MCF 10A (cell line): Measurements from ENCODE around the gene HAAO. TPM values are rescaled to one million over a fixed set of nuclear protein-coding genes. Genes with fewer than 3 reads are reported as not detected.
A peak's percentile ranks its signal among the peaks of the same experiment; 100 is the strongest.

Experiments used
- BruUV-seq: library from RNA; stranded (reverse); fragments of 400-500 nt; replicated peaks from 2 replicates; lab custom pipeline; 2021; lab: Mats Ljungman, UMichigan
- CTCF ChIA-PET: fragments of 300-600 bp; sonication (Branson Sonifier 250); formaldehyde crosslinking; extraction: SDS; loops from one replicate; lab custom pipeline; 2021; ENCODE audit warnings: antibody characterized with exemption, inconsistent platforms; lab: Yijun Ruan, JAX
- POLR2A ChIA-PET: fragments of 300-600, 350-650 bp; sonication (Branson Sonifier 250); formaldehyde crosslinking; extraction: SDS; loops from one replicate; lab custom pipeline; 2020; ENCODE audit warnings: antibody characterized with exemption, inconsistent platforms; lab: Yijun Ruan, JAX
- DNase-seq: peaks from one replicate; pipeline ENCODE4 v3.0.0-alpha.2; 2018; ENCODE audit not compliant: unreplicated experiment
- H3K27ac Mint-ChIP-seq: one replicate; pipeline ENCODE4 v1.8.0; 2022; ENCODE audit warnings: mild to moderate bottlenecking, low read depth, mixed read lengths; ENCODE audit not compliant: unreplicated experiment
- H3K27me3 Mint-ChIP-seq: one replicate; pipeline ENCODE4 v1.8.0; 2022; ENCODE audit warnings: mixed read lengths; ENCODE audit not compliant: insufficient read depth, unreplicated experiment
- H3K36me3 Mint-ChIP-seq: one replicate; pipeline ENCODE4 v1.8.0; 2022; ENCODE audit warnings: mild to moderate bottlenecking, moderate library complexity, mixed read lengths; ENCODE audit not compliant: insufficient read depth, unreplicated experiment
- H3K4me1 Mint-ChIP-seq: one replicate; pipeline ENCODE4 v1.8.0; 2022; ENCODE audit warnings: mixed read lengths; ENCODE audit not compliant: insufficient read depth, unreplicated experiment
- H3K4me3 Mint-ChIP-seq: one replicate; pipeline ENCODE4 v1.8.0; 2022; ENCODE audit warnings: mild to moderate bottlenecking, moderate library complexity, mixed read lengths; ENCODE audit not compliant: unreplicated experiment
- H3K9me3 Mint-ChIP-seq: one replicate; pipeline ENCODE4 v1.8.0; 2022; ENCODE audit warnings: mixed read lengths; ENCODE audit not compliant: unreplicated experiment
- intact Hi-C: fragments of 100-400 bp; cut with micrococcal nuclease; formaldehyde crosslinking; loops from 2 replicates; pipeline ENCODE4 v1.14.1; 2022
- total RNA-seq: library from RNA; stranded (reverse); gene quantifications from 2 replicates; pipeline ENCODE4 v1.2.3, GENCODE V29; 2022
- TF ChIP-seq, protein P1 (sequence below): fragments of 200-600 bp; IDR thresholded peaks from one replicate; pipeline ENCODE4 v1.8.0; 2022; ENCODE audit warnings: antibody characterized with exemption, mild to moderate bottlenecking; ENCODE audit not compliant: unreplicated experiment

Gene HAAO
- total RNA-seq, 1 experiment from 2014 or later: not detected

DNA sequence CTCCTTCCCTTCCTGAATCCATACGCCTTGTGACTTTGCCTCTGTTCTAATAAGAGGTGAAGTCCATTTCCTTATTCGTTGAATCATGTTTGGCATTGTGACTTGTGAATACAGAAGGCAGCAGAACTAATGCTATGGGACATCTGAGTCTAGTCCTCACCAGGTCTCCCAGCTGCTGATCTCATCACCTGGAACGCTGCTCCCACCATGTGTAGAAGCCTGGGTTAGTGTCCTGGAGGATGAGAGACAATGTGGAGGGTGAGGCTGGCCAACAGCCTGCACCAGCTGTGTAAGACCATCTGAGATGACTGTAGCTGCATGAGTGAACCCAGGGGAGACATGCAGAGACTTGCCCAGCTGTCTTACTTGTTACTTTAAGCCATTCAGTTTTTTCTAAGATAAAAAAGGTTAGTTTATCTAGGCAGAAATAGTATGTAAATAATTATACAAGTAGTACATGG is 3.5 kb upstream of the HAAO start:
- Mint-ChIP-seq H3K9me3 (no peaks in the 10 kb centered on the region), H3K27ac (peak overlapping the region; percentile 76), H3K36me3 (no peaks in the 10 kb centered on the region), H3K4me1 (peaks cover 13% of the 10 kb centered on the region), H3K27me3 (no peaks in the 10 kb centered on the region), H3K4me3 (no peak overlapping the region)
- no TSS peak for BruUV-seq
- DNase-seq: peak; percentile 57
- ChIA-PET CTCF (interaction anchor here (0.6 to 0.7 kb wide), 3 partner anchors 177 to 434 kb away, joined by 3 to 4 read pairs (median 4); no protein-coding TSS in a partner anchor), POLR2A (interaction anchor here (1.5 to 2.5 kb wide), 2 partner anchors 14 to 18 kb away, joined by 5 to 14 read pairs; no protein-coding TSS in a partner anchor)
- TF ChIP-seq, protein P1, sequence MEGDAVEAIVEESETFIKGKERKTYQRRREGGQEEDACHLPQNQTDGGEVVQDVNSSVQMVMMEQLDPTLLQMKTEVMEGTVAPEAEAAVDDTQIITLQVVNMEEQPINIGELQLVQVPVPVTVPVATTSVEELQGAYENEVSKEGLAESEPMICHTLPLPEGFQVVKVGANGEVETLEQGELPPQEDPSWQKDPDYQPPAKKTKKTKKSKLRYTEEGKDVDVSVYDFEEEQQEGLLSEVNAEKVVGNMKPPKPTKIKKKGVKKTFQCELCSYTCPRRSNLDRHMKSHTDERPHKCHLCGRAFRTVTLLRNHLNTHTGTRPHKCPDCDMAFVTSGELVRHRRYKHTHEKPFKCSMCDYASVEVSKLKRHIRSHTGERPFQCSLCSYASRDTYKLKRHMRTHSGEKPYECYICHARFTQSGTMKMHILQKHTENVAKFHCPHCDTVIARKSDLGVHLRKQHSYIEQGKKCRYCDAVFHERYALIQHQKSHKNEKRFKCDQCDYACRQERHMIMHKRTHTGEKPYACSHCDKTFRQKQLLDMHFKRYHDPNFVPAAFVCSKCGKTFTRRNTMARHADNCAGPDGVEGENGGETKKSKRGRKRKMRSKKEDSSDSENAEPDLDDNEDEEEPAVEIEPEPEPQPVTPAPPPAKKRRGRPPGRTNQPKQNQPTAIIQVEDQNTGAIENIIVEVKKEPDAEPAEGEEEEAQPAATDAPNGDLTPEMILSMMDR: no peak
- intact Hi-C loops: no loop called here

DNA sequence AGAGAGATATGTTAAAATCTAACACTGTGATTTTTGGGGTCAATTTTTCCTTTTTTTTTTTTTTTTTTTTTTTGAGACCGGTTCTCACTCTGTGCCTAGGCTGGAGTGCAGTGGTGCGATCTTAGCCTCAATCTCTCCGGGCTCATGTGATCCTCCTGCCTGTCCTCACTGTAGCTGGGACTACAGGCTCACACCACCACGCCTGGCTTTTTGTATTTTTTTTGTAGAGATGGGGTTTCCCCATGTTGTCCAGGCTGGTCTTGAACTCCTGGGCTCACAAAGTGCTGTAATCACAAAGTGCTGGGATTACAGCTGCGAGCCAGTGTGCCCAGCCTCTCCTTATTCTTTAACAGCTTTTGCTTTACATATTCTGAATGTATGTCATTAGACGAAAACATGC is 2.9 kb upstream of the HAAO start:
- ChIA-PET POLR2A (interaction anchor here (0.6 to 2.5 kb wide), 3 partner anchors 15 to 623 kb away, joined by 3 to 14 read pairs (median 5); no protein-coding TSS in a partner anchor), CTCF (interaction anchor here (0.6 to 1.2 kb wide), 2 partner anchors 18 to 114 kb away, joined by 3 read pairs; no protein-coding TSS in a partner anchor)
- Mint-ChIP-seq H3K4me1 (peaks cover 13% of the 10 kb centered on the region), H3K4me3 (no peak overlapping the region), H3K36me3 (no peaks in the 10 kb centered on the region), H3K9me3 (no peaks in the 10 kb centered on the region), H3K27ac (peak overlapping the region; percentile 76), H3K27me3 (no peaks in the 10 kb centered on the region)
- intact Hi-C loops: no loop called here
- DNase-seq: no peak
- TF ChIP-seq, protein P1: no peak
- BruUV-seq: no TSS peak

DNA sequence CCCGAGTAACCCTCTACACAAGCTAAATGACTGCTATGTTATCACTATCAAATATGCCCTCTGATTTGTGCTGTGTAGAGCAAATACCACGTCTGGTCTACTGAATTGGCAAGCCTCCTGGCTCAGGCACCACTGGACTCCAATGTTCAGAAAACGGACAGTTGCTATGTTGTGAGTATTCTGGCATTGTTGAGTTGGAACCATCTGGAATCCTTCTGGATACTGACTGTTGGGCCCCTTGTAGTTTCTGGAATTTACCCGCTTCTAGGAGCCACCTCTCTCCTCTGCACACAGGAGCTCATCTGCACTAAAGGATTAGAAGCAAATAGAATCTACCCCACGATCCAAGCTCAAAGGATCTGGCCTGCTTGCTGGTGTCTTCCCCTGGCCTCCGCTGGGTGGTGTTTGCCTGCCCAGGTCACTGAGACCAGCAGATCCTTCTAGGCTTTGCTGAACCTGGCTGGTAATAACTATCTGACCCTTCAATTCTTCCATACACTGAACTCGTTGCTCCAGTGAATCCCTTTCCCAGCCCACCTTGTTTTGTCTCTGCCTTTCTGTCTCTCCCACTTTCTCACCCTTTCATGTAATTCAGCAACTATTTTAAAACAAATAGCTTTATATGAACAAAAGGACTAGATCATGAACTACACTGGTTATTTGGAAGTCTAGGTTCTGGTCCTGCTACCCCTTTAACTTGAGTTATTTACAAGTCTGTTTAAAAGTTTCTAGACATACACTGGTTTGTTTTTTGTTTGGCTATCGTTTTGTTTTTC is 2.1 kb upstream of the HAAO start:
- POLR2A ChIA-PET: interaction anchor here (0.6 kb wide), 1 partner anchor 624 kb away, joined by 3 read pairs; no protein-coding TSS in a partner anchor
- H3K4me3 Mint-ChIP-seq: no peak overlapping the region
- DNase-seq: no peak
- CTCF ChIA-PET: interaction anchor here (0.7 to 1.2 kb wide), 3 partner anchors 15 to 697 kb away, joined by 3 read pairs; no protein-coding TSS in a partner anchor
- H3K4me1 Mint-ChIP-seq: peaks cover 13% of the 10 kb centered on the region
- no peaks in the 10 kb centered on the region for H3K9me3 Mint-ChIP-seq
- H3K36me3 Mint-ChIP-seq: no peaks in the 10 kb centered on the region
- no peaks in the 10 kb centered on the region for H3K27me3 Mint-ChIP-seq
- intact Hi-C loops: no loop called here
- BruUV-seq: no TSS peak
- TF ChIP-seq, protein P1: no peak
- no peak overlapping the region for H3K27ac Mint-ChIP-seq
